ENCODE data around the gene WDR33.

The WDR33 gene

DNA sequence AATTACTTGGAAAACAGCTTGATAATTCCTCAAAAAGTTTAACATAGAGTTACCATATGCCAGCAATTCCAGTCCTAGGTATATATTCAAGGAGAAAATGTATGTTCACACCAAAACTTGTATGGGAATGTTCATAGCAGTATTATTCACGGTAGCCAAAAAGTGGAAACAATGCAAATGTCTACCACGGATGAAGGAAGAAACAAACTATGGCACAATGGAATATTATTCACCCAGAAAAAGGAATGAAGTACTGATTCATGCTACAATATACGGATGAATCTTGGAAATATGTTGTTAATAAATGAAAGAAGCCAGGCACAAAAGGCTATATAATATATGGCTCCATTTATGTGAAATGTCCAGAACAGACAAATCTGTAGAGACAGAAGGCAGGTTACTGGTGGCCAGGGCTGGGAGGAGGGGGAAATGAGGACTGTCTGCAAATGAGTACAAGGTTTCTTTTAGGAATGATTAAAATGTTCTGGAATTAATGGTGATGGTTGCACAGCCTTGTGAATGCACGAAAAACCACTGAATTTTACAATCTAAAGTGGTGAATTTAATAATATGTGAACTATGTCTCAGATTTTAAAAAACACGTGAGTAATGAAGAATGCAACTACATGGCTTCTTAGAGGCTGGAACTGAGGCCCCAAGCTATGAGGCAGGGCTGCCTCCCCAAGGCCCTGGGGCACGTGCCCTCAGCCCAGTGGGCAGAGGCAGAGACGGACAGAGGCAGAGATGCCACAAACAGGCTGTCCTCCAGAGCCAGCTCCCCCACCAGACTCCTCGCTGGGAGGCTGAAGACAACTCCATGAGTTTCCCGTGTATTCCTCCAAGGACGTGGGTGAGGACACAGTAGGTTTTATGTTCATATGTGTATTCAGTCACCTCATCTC, 140.7 kb downstream of the WDR33 start:
- no peak for DNase-seq

DNA sequence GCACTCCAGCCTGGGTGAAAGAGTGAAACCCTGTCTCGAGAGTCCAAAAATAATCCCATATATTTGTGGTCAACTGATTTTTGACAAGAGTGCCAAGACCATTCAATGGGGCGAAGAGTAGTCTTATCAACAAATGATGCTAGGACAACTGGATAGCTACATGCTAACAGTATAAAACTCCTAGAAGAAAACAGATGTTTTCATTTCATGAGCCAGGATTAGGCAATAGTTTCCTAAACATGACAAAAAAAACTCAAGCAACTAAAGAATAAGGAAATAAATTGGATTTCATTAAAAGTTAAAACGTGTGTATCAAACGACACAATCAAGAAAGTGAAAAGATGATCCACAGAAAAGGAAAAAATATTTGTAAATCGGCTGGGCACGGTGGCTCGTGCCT, 141.9 kb downstream of the WDR33 start:
- no peak for DNase-seq

DNA sequence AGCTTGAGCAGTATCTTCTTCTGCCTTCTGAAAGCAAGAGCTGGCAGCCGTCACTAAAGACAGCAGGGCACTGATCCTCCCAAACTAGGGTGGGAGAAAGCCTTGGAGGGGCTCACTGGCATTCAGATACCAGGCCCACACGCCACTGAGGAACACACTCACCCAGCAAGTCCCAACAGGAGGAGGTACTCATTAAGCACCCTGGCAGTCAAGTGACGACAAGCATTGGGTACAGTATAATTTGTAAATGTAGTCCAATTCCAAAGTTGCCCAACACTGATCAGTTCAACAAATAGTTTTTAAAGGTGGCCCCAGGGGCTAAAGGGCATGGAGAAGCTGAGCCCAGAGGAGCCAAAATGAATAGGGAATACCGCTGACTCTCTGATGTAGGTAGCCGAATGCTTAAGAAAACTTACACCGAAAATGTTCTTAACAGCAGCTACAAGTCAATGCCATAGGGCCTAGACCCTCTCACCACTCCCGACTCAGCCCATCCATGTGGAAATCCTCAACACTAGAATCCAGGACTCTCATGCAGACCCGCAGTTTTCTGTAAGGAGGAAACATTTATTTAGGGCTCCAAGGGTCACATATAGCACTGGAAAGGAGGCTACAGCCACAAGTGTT, 145.6 kb downstream of the WDR33 start:
- no peak for DNase-seq

DNA sequence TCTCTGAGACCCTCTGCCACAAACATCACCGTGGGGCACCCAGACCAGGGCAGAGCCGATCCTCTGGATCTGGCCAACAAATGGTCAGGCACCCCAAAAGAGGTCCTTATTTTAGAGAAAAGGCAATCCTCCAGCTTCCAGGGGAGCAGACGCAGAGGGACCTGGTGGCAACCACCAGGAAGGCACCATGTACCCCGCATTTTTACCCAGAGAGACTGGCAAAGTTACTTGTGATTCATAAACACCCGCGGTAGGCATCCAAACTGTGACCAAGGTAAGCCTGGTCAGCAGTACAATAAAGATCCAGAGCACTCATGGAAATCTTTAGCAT, 146.1 kb downstream of the WDR33 start:
- no peak for DNase-seq

DNA sequence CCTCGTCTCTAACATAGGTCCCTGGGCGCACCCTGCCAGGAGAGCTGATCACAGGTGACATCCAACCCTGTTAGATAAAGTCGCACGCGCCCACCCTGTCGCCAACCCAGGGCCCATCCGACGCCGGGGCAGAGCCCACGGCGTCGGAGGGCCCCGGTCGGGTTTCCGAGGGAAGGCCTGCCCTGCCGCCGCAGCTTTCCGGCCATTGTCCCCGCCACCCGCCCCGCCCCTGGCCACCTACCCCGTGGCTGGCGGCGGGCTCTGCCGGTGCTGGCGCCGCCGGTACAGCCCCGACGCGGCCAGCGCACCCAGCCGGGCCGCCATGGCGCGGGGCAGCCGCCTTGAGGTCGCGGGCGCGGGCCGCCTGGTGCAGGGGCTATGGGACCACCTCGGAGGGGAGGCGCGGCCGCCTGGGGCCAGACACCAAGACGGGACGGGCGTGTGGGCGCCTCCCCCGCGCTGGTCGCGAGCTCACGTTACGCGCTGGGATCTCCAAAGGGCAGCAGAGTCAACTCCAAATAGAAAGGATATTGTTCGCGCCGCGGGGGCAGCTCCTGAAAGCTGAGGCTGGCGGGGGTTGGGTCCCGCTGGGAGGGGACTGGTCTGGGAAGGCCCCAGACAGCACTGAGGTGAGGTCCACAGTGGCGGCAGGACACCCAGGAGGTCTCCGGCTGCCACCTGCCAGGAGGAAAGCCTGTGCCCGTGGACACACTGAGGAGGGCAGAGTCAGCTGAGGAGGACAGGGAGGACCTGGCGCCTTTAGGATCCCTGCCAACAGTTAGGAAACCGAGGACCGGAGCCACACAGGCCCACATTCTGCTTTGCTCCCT, 146.7 kb downstream of the WDR33 start:
- peak; percentile 2 for DNase-seq

DNA sequence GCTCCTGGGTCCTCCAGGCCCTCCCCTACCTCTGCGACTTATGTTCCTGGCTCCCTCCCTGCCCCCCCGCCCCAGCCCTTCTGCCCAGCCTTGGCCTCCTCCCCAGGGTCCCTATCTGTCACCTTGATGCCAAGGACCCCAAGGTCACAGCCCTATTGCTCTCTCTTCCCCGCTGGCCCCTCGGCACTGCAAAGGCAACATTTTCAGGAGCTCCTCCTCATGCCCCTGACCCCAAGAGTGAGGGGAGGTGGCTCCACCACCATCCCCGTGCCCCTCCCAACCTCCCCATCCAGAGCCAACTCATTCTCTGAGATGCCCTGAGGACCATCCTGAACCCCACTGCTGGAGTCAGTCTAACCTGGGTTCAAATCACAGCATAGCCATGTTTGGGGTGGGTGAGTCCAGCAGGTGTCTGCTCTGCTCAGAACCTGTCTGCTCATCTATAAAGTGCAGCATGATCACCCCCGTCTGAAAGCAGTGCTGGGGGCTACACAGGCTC, 147.4 kb downstream of the WDR33 start:
- no peak for DNase-seq

DNA sequence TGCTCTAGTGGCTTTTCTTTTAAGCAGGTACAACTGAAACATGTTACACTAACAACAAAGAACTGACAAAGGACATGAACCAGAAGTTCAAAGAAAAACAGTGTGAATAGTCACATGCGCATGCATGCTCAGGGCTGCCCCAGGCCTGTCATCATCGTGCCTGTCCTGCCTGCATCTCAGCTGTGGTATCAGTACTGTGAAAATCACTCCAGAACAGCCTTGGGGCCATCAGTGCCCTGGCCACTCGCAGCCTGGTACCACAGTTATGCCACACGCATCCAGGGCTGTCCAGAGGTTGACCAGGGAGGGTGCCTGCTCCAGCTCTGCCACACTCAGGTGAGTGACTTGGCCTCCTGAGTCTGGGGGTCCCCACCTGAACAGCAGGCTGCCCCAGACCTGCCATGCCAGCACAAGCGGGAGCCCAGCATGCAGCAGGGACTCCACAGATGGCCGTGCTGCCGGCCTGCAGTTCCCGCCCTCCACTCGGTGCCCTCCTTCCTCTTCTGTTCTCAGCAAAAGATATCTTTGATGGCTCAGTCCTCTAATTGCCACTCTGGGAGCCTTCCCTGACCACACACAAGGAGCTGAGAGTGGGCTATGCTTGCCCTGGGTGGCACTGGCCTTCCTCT, 147.9 kb downstream of the WDR33 start:
- no peak for DNase-seq

DNA sequence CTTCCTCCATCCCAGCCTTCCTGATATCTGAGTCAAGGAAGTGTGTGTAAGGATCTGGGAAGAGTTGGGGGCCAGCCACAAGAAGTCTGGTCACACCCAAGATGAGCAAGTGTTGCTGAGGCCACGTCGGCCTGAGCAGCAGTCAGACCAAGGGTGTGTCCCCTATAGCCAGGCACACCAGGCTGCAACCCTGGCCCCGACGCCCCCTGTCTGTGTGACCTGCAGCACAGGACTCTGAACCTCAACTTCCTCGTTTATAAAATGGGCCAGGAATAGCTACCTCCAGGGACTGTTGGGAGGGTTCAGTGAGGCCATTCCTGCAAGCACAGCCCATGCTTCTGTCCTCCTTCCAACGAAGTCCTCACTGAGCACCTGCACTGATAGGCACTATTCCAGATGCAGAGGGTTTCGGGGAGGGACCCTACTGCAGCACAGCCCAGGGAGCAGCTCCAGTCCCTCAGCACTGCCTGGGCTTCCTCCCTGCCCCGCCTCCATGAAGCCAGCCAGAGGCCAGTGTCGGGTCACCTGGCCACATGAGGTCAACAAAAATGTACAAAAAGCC, 148.9 kb downstream of the WDR33 start:
- no peak for DNase-seq

DNA sequence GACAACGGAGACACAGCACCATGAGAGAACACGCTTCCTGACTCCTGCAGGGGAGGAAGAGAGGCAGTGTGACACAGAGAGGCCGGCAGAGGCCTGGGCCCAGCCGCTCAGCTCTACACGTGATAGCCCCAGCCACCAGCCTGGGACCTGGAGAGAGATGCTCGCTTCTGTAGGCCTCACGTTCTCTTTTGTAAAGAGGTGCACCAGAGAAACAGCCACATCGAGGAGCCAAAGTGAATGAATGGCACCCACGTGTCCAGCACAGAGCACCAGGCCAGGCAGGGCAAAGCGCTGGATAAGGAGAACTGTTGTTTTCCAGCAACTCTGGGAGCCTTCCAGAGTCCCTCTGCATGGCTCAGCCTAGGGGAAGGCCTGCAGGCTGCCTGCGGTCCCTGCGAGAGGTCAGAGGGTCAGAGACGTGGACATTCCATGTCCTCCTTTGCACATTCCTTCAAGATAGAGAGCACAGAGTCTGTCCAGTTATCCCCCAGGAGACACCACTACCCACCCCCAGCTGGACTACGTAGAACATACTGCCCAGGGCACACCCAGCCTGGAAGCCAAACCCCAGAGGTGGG, 149.8 kb downstream of the WDR33 start:
- DNase-seq, result no peak

DNA sequence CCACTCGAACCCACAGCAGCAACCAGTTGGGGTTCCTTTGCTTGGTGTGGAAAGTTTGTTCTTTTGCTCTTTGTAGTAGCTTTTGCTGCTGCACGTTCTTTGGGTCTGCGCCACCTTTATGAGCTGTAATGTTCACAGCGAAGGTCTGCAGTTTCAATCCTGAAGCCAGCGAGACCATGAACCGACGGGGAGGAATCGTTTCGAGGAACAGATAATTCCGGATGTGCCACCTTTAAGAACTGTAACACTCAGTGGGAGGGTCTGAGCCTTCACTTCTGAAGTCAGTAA, 150.7 kb downstream of the WDR33 start:
- DNase-seq, result no peak

DNA sequence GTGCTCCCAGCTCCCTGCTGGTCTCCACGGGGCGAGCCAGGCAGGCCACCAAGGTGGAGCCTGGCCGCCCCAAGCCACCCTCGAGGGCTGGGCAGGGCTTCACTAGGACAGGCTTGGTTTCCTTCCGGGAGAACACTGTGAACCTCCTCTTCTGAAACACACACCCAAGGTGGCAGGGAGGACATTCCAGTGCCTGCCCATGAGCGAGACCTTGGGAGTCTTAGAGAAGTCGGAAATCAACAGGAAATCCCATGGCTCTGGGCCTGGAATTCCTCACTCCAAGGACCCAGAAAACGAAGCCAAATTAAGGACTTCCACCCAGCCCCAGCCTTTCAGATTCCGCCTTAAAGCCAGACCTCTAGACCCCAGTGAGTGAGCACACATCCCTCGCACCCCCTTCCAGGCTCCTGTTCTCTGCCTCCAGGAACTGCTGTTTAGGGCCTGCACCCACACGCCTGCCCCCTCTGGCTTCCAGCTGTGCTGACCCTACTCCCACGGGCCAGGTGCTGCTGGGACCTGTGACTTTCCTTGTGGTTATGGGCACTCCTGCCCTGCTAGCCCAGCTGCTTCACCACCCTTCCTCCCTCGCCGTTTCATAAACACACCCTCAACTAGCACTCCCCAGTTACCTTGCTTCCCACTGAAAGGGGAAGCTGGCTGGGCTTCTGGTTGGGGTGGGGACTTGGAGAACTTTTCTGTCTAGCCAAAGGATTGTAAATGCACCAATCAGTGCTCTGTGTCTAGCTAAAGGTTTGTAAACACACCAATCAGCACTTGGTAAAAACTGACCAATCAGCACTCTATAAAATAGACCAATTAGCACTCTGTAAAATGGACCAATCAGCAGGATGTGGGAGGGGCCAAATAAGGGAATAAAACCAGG, 151.3 kb downstream of the WDR33 start:
- no peak for DNase-seq

DNA sequence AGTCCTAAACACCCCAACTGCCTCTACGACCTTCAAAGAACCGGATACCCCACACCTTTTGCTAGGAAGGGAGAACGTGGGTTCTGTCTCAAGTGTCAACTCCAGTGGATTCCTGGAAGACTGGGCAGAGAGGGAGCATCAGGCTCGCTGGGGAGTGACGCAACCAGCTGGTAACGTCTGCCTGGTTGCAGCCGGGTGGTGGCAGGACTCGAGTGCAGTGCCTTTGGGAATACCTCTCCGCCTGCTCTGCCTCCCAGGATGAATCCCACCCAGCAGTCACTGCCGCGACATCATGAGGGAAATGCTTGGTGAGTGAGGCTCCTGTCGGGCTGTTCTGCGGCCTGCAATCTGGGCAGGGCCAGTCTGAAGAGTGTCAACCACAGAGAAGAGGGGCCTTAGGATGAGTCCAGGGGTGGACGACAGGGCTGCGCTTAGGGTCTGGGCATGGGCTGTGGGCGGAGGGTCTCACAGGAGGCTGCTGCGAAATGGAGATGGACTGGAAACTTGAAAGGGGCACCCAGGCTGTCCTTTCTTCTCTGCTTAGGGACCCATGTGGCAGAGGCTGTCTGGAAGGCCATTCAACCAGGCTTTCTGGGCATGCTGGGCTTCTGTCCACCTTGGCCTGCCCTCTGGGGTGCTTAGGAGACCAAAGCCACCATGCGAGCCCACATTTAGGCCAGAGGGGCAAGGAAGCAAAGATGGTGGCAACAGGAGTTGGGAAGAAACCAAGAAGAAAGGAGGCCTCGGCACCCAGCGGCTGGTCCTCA, 152.1 kb downstream of the WDR33 start:
- DNase-seq, result no peak

DNA sequence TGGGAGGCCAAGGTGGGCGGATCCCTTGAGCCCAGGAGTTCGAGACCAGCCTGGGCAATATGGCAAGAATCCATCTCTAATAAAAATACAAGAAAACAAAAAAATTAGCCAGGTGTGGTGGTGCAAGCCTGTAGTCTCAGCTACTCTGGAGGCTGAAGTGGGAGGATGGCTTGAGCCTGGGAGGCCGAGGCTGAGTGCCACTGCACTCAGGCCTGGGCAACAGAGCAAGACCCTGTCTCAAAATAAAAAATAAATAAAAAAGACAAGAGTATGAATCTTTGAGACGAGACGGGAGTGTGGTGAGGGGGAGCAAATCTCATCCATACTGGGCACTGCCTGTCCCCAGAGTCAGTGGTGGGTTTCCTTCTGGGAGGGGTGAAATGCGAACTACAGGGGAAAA, 152.8 kb downstream of the WDR33 start:
- DNase-seq, result no peak

DNA sequence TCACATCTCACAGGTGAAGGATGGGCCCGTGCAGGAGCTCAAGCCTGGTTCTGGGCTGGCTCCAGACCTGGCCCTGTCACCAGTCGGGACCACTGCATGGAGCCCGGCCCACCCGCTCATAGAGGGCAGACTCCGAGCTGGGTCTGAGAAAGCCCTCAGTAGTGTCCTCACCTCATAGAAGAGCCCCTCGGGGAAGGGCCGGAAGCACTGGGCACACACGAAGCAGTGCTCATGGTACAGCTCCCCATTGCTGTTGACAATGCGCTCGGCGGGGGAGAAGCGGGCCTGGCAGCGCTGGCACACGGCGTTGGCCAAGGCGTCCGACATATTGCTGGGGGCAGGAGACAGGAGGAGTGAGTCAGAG, 153.8 kb downstream of the WDR33 start:
- no peak for DNase-seq

DNA sequence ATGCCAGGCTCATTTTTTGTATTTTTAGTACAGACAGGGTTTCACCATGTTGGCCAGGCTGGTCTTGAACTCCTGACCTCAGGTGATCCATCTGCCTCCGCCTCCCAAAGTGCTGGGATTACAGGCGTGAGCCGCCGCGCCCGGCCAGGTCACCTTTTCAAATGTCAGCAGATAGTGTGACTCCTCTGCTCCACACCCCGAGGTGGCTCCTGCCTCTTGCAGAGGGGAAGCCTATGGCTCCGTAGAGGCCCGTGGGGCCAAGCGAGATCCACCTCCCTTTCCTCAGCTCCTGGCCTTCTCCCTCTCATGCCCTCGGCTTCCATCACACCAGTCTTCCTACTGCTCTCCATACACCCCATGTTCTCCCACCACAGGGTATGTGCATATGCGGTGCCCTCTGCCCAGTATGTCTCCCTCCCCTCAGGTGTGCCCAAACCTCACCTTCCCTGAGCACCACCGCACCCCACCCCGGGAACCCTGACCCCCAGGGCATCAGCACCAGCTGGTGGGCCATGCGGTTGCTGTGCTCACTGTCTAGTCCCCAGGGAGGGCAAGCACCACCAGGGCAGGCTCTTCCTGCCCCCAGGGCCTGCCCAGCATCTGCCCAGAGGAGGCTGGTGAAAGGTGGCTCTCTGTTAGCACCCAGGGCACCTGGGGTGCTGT, 154.3 kb downstream of the WDR33 start:
- no peak for DNase-seq

DNA sequence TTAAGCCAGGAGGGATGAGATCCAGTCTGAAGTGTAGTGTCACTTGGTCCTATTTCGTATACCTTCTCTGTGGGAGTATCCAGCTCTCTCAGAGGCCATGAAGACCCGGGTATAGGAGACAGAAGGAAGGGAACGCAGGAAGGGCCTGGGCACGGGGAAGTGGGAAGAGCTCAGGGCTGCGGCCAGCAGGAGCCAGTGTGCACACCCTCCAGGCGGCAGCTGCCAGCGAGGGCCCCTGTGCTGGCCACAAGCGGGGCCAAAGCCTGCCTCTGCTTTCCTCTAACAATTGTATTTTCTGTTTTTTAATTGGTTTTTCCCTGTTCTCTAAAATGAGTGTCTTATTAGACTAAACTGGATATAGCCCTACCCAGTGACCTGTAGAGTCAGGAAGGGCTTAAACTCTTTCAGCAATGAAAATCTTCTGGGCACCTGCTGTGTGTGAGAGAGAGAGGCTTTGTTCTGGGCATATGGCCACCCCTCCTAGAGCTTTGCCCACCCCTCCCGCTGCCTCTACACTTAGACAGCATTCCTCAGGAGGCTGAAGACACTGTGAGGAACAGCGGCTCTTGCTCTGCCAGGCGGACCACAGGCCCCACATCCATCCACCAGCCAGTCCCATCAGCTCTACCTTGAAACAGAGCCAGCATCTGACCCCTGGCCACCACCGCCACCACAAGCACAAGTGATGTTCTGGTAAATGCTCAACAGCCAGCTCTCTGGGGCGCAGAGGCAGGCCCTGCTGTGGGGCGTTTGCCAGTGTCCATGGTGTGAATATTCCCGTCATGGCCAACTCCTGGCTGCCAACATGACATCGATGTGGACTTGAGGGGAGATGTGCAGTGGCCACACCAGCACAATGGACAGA, 155.5 kb downstream of the WDR33 start:
- no peak for DNase-seq

DNA sequence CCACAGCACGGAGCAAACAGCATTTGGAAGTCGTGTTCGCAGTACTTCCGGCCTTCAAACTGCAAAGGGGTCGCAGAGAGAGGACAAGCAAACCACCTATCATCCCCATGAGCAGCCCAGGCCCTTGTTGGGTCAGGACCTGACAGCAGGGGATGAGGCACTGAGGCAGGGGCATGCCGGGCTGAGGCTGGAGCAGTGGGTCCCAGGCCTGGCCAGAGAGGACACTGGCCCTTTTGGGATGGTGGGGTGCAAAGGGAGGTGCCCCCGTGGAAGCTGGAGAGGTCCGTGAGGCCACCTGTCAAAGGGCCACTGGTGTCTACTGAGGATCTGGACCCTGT, 156.2 kb downstream of the WDR33 start:
- no peak for DNase-seq

DNA sequence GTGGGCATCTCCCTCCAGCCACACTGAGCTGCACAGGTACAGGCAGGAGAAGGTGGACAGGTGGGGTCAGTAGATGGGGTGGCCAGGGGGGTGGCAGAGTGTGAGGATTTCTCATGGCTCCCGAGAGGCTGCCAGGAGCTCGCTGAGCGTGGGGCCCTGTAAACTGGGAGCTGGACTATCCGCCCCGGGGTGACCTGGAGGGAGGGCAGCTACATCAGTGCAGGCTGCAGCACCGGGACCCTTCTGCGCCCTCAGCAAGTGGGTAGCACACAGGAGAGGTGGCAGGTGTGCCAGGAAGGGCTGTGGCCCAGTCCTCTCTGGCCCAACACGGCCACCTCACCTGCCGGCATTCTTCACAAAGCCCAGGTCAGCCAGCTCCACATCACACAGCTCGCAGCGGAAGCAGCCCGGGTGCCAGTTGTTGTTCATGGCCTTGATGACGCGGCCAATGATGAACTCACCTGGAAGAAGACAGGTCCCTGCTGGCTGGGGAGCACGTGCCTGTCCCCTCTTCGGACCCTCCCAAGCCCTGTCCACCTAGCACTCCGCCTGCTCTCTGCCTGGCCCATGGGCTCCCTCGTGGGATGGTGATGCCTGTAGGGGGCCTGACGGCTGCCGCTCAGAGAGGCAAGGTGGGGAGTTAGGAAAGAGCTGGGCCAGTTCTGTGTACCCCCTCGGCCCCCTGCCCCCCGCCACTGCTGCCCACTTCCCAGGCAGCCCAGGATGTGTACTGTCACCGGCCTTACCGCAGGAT, 156.7 kb downstream of the WDR33 start:
- no peak for DNase-seq
